ENCODE measurements around the gene PTF1A.
"Not testable (repeated sequence)": the region's sequence is repeated elsewhere in the genome, so short reads cannot be mapped to it uniquely, and the experiment has no call there.

Gene PTF1A

DNA sequence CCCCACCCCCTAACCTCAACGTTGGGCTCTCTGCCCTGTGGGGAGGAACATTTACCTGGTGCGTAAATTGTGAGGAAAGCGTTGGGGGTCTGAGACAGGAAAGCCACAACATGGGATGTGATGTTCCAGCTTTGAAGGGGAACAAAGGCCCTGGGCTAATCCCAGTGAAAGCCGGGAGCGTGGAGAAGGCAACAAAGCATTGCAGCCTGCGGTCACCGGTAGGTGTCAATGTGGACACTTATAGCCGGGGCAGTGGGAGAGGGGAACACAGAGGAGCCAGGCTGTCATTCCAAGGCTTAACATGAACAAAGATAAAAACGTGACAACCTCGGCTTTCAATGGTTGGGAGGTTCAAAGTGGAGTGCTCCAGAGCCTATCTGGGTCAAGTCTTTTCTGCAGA lies 12.7 kb downstream of the PTF1A start:
- no peak for DNase-seq (ENCODE audit: low spot score)

DNA sequence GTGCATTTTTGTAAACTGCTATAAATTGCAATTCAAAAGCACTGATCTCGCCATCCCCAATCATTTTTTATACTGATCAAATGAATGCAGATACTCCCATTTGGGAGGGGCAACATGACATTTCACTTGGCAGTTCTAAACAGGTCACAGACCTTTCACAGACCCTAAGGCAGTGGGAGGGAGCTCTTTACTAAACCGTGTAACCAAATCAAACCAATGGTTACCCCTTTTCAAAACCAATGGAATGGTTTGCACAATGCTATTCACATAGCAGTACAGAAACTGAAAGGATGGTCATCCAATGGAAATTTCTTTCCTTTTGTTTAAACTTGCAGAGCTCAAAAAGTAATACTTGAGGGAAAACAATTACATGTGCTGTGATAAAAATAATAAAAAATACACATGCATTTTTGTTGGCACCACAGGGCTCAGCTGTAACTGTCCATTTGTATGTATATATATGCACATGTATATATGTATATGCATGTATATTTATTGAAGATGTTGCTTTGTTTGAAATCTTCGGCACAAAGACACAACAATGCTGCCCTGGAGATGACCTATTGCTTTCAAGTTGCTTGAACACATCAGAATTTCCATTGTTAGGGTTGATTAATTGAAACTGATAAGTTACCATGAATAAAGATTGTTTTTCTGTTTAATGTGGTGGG lies 14.0 kb downstream of the PTF1A start:
- DNase-seq (ENCODE audit: low spot score) = no peak

DNA sequence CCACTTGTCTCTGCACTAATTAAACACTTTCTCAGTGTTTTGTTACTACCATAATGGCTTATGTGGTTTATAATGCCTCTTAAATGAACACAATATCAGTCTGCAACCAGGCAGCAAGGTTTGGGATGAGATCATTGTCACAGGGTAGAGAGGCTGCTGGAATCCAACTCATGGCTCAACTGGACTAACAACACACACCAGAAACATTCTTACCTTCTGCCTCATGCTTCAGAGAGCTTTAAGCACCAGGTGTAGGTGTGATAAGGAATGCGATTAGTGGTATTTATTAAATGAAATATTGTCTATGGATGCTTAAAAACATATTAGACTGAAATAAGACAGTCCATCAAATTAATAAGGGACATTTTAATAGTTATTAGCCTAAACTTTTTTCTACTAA lies 25.4 kb downstream of the PTF1A start:
- DNase-seq (ENCODE audit: low spot score) = no peak

DNA sequence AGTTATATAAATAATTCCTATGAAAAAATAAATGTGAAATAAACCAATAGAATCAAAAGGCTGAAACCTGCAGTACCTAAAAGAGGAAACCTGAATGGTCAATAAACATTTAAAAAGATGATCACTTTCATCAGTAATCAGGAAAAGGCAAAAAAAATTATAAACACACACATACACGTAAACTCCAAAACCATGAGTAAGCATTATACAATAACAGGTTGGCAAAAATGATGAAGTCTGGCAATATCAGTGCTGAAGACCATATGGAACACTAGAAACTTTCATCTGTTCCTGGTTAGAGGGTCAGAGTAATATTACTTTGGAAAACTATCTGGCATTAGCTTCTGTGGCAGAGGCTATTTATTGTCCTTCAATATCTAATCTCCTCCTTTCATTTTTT lies 38.5 kb downstream of the PTF1A start:
- no peak for DNase-seq (ENCODE audit: low spot score)

DNA sequence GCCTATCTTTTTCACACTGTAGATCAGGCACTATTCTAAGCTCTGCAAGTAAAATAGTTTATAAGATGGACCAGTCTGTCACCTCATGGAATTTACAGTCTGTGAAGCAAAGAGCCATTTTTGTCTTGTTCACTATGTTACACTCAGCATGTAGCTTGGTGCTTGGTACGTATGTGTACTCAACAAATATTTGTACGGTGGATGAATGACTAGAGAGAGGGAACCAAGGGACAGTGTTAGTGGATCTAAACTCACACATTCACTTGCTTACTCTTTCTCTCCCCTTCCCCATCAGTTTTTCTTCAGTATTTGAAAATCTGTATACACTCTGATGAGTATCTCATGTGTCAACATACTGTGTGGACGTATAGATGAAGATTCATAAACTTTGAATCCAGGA lies 45.9 kb downstream of the PTF1A start:
- no peak for DNase-seq (ENCODE audit: low spot score)

DNA sequence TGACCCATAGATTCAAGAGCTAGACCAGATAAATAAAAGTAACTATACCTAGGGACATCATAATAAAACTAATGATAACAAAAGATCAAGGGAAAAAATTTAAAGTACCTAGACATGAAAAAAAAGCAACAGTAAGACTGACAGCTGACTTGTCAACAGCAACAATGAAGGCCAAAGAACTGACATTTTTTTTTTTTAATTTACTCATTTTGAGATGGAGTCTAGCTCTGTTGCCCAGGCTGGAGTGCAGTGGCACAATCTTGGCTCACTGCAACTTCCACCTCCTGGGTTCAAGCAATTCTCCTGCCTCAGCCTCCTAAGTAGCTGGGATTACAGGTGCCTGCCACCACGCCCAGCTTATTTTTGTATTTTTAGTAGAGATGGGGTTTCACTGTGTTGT lies 49.7 kb downstream of the PTF1A start:
- not testable (repeated sequence) for DNase-seq (ENCODE audit: low spot score)

All from AG08396 (cell line).